HepG2 (cell line): ENCODE data around the gene CHIC2. TPM values are rescaled to one million over a fixed set of nuclear protein-coding genes. Genes with fewer than 3 reads are reported as not detected.

Experiments used
- ATAC-seq: fragments of 200-7000 bp; cut with Tn5 transposase; 3 replicates; pipeline ENCODE4 v1.9.1; 2020; ENCODE audit warnings: mild to moderate bottlenecking, moderate library complexity
- BruUV-seq: library from RNA; stranded (reverse); fragments of 400-500 nt; replicated peaks from 2 replicates; lab custom pipeline; 2021; lab: Mats Ljungman, UMichigan
- CTCF ChIA-PET: fragments of 300-600 bp; formaldehyde crosslinking; extraction: SDS; loops from one replicate; lab custom pipeline; 2021; ENCODE audit warnings: low total read pairs, inconsistent platforms, low intra/inter-chr PET ratio; lab: Yijun Ruan, JAX
- POLR2A ChIA-PET: fragments of 350-600 bp; sonication (Branson Sonifier 250); formaldehyde crosslinking; loops from one replicate; lab custom pipeline; 2020; ENCODE audit warnings: antibody characterized with exemption, inconsistent platforms; lab: Yijun Ruan, JAX
- DNase-seq: peaks from one replicate; pipeline ENCODE4 v3.0.0-alpha.2; 2015; ENCODE audit warnings: low spot score
- FAIRE-seq: peaks from 3 replicates; lab custom pipeline; 2011; peaks lifted over from hg19 to GRCh38; lab: Jason Lieb, UNC
- H2AFZ ChIP-seq: one replicate; pipeline ENCODE4 v1.6.1; 2011; ENCODE audit warnings: low read length, inconsistent platforms
- H3K27ac ChIP-seq: fragments of 300-600 bp; 3 replicates; pipeline ENCODE4 v1.8.0; 2011; ENCODE audit warnings: mixed run types, mild to moderate bottlenecking, mixed read lengths, low read length, inconsistent platforms; ENCODE audit not compliant: insufficient read depth; ENCODE audit errors: extremely low read length
- H3K27me3 ChIP-seq, 2 experiments: fragments of 200-600 bp in 1 of 2; 2 replicates in 1 of 2; 3 replicates in 1 of 2; pipeline versions ENCODE4 v1.6.0 to v1.8.0; 2011; ENCODE audit warnings: low read length in 2 of 2, mild to moderate bottlenecking in 2 of 2, moderate library complexity in 2 of 2, inconsistent platforms in 1 of 2; ENCODE audit not compliant: insufficient read depth in 2 of 2, control insufficient read depth in 1 of 2
- H3K36me3 ChIP-seq, 2 experiments: fragments of 200-600 bp in 1 of 2; replicated peaks in 1 of 2; 2 replicates in 1 of 2; 3 replicates in 1 of 2; pipeline versions ENCODE4 v1.5.1 to v1.8.0; 2011; ENCODE audit warnings: low read length in 2 of 2, inconsistent platforms in 1 of 2; ENCODE audit not compliant: insufficient read depth in 2 of 2, control insufficient read depth in 1 of 2
- H3K4me1 ChIP-seq: 2 replicates; pipeline ENCODE4 v1.5.1; 2012; ENCODE audit warnings: low read length, inconsistent platforms; ENCODE audit not compliant: insufficient read depth
- H3K4me2 ChIP-seq: 2 replicates; pipeline ENCODE4 v1.6.0; 2011; ENCODE audit warnings: low read depth, low read length, inconsistent platforms
- H3K4me3 ChIP-seq, 3 experiments: fragments of 200-600 bp in 1 of 3; sonication (generic), shearing (Covaris generic) in 1 of 3; replicated peaks in 1 of 3; 2 replicates each; pipeline ENCODE4 v1.5.1; 2011 to 2016; ENCODE audit warnings: low read length in 3 of 3, inconsistent platforms in 2 of 3, low read depth in 2 of 3, mild to moderate bottlenecking in 2 of 3, control low read depth in 1 of 3, mixed read lengths in 1 of 3; ENCODE audit not compliant: insufficient read depth in 1 of 3
- H3K79me2 ChIP-seq: one replicate; pipeline ENCODE4 v1.6.1; 2011; ENCODE audit warnings: low read length, inconsistent platforms; ENCODE audit not compliant: insufficient read depth
- H3K9ac ChIP-seq: 2 replicates; pipeline ENCODE4 v1.6.0; 2011; ENCODE audit warnings: mild to moderate bottlenecking, low read depth, low read length, inconsistent platforms; ENCODE audit not compliant: insufficient read depth
- H3K9me3 ChIP-seq: 2 replicates; pipeline ENCODE4 v1.5.1; 2012; ENCODE audit warnings: mild to moderate bottlenecking, low read length
- H4K20me1 ChIP-seq: 2 replicates; pipeline ENCODE4 v1.6.0; 2011; ENCODE audit warnings: inconsistent platforms, mild to moderate bottlenecking, low read length, moderate library complexity; ENCODE audit not compliant: insufficient read depth
- ATRX ChIP-seq: sonication (generic); formaldehyde crosslinking; IDR thresholded peaks from 2 replicates; pipeline ENCODE4 v1.4.0; 2020; ENCODE audit warnings: missing genetic modification reagents, borderline replicate concordance
- HHEX ChIP-seq: IDR thresholded peaks from 2 replicates; pipeline ENCODE4 v1.6.1; 2016; ENCODE audit warnings: control low read depth
- MAZ ChIP-seq, 2 experiments: sonication (generic) in 1 of 2; formaldehyde crosslinking in 1 of 2; IDR thresholded peaks; 2 replicates each; pipeline versions ENCODE4 v1.5.0 to v1.6.1; 2012 to 2020; ENCODE audit warnings: low read depth in 2 of 2, mild to moderate bottlenecking in 2 of 2, borderline replicate concordance in 1 of 2, improper control_type of control experiment in 1 of 2, low read length in 1 of 2, missing genetic modification reagents in 1 of 2, moderate library complexity in 1 of 2
- NPAS2 ChIP-seq: sonication (generic); formaldehyde crosslinking; IDR thresholded peaks from 2 replicates; pipeline ENCODE4 v1.8.0; 2022; ENCODE audit warnings: mild to moderate bottlenecking, missing genetic modification reagents, borderline replicate concordance
- NR1H2 ChIP-seq: sonication (generic); formaldehyde crosslinking; IDR thresholded peaks from 2 replicates; pipeline ENCODE4 v1.8.1; 2022; ENCODE audit warnings: low read depth, missing genetic modification reagents, borderline replicate concordance
- PCBP2 ChIP-seq: fragments of 200-400 bp; formaldehyde crosslinking; optimal IDR thresholded peaks from 2 replicates; pipeline ENCODE3; 2018; ENCODE audit warnings: low read length, low read depth; ENCODE audit not compliant: poor library complexity, severe bottlenecking
- POLR2A ChIP-seq, 2 experiments: IDR thresholded peaks; 2 replicates each; pipeline ENCODE4 v1.6.1; 2011; ENCODE audit warnings: low read depth in 2 of 2, low read length in 2 of 2, mild to moderate bottlenecking in 1 of 2, moderate library complexity in 1 of 2; ENCODE audit not compliant: insufficient read depth in 1 of 2
- SKI ChIP-seq: fragments of 450-650 bp; IDR thresholded peaks from one replicate; pipeline ENCODE4 v1.6.1; 2018; ENCODE audit warnings: mild to moderate bottlenecking; ENCODE audit not compliant: partially characterized antibody
- ZBTB21 ChIP-seq: sonication (generic); formaldehyde crosslinking; IDR thresholded peaks from 2 replicates; pipeline ENCODE4 v1.4.0; 2020; ENCODE audit warnings: missing genetic modification reagents
- ZFP41 ChIP-seq: sonication (generic); formaldehyde crosslinking; IDR thresholded peaks from 2 replicates; pipeline ENCODE4 v1.4.0; 2020; ENCODE audit warnings: mild to moderate bottlenecking, missing genetic modification reagents, borderline replicate concordance
- ZNF772 ChIP-seq: sonication (generic); formaldehyde crosslinking; IDR thresholded peaks from 2 replicates; pipeline ENCODE4 v1.5.0; 2020; ENCODE audit warnings: mild to moderate bottlenecking, missing genetic modification reagents
- WGBS: methylation state at CpG from one replicate; pipeline ENCODE4 v1.1.6; 2017; ENCODE audit warnings: low lambda C conversion rate; 5-methylcytosine and 5-hydroxymethylcytosine counted together
- in situ Hi-C: cut with HindIII; loops from 2 replicates; pipeline ENCODE4 v1.10.0; 2017; ENCODE audit warnings: low pct_unique_long_range_greater_than_20kb; ENCODE audit not compliant: extremely low pct_ligation_motif_present
- intact Hi-C: fragments of 100-400 bp; cut with micrococcal nuclease; formaldehyde crosslinking; loops from one replicate; pipeline ENCODE4 v1.10.0; 2022; ENCODE audit not compliant: unreplicated experiment
- polyA plus RNA-seq, 8 experiments: library from polyadenylated mRNA; depleted of rRNA in 3 of 8; stranded (reverse) in 7 of 8; unstranded in 1 of 8; fragments of >200 nt; fragmentation: Illumina TruSeq in 4 of 8; extraction: Trizol in 4 of 8; gene quantifications; 2 replicates each; pipeline versions ENCODE4 v1.2.1 to v1.2.3, GENCODE V29; 2011 to 2016; ENCODE audit warnings: low read depth in 4 of 8, missing spikeins in 1 of 8, mixed read lengths in 1 of 8; ENCODE audit not compliant: insufficient read depth in 1 of 8
- total RNA-seq, 5 experiments: library from RNA; depleted of rRNA; stranded (reverse); fragments of >200 nt; fragmentation: Illumina TruSeq; extraction: Trizol; gene quantifications; 2 replicates each; pipeline ENCODE4 v1.2.3, GENCODE V29; 2016; ENCODE audit warnings: low read depth in 1 of 5
- TF ChIP-seq, protein P1 (sequence below): sonication (generic); formaldehyde crosslinking; IDR thresholded peaks from 2 replicates; pipeline ENCODE4 v1.4.0; 2020; ENCODE audit warnings: missing genetic modification reagents; ENCODE audit errors: not compliant biosample characterization
- TF ChIP-seq, protein P2 (sequence below): sonication (generic); formaldehyde crosslinking; IDR thresholded peaks from 2 replicates; pipeline ENCODE4 v1.4.0; 2020; ENCODE audit warnings: missing genetic modification reagents
- TF ChIP-seq, protein P3 (sequence below): IDR thresholded peaks from 2 replicates; pipeline ENCODE4 v1.6.1; 2018; ENCODE audit warnings: missing genetic modification reagents, mild to moderate bottlenecking, missing compliant biosample characterization
- TF ChIP-seq, protein P4 (sequence below): IDR thresholded peaks from 2 replicates; pipeline ENCODE4 v1.6.1; 2012; ENCODE audit warnings: inconsistent platforms
- TF ChIP-seq, protein P5 (sequence below): IDR thresholded peaks from 2 replicates; pipeline ENCODE4 v1.6.1; 2016; ENCODE audit warnings: low read depth, borderline replicate concordance

Gene CHIC2
- total and polyA plus RNA-seq, 2 of the 13 experiments (the other 11 are each of a cell fraction or from before 2014, with no cell fraction given) = 10.0 to 17.2 TPM

DNA sequence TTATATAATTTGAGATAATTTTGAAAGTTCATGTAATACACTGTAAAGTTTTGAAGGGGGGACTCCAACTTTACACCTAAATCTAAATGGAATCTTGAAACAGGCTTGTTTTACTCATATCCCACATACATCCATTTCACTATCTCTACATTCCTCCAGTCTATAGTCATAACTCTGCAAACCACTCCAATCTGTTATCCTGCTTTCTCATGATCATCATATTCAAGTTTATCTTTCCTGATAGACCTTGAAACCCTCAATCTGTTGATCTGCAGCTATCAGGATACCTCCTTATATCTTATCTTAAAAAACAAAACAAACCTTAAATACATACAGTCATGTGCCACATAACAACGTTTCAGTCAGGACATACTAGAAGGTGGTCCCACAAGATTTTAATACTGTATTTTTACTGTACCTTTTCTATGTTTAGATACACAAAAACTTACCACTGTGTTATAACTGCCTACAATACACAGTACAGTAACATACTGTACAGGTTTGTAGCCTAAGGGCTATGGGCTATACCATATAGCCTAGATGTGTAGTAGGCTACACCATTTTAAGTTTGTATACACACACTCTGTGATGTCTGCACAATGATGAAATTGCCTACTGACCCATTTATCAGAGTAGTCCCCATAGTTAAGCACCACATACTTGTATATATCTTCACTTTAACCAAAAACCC is 14.0 kb downstream of the CHIC2 start:
- H2AFZ ChIP-seq = no peak overlapping the region
- POLR2A ChIA-PET = no interaction called here
- ATAC-seq (no peak), DNase-seq (no peak), FAIRE-seq (no peak)
- peaks cover 38% of the 10 kb centered on the region for H4K20me1 ChIP-seq
- no peak overlapping the region for H3K4me3 ChIP-seq
- H3K27me3 ChIP-seq = no peaks in the 10 kb centered on the region
- in situ Hi-C loops (no loop called here), intact Hi-C loops (no loop called here)
- H3K9ac ChIP-seq = no peak overlapping the region
- BruUV-seq = no TSS peak
- CTCF ChIA-PET = no interaction called here
- peaks cover 0 to 3% of the 10 kb centered on the region in 2 experiments; a peak in 1 of 5 replicates for H3K36me3 ChIP-seq
- H3K4me2 ChIP-seq = no peak overlapping the region
- no peaks in the 10 kb centered on the region for H3K9me3 ChIP-seq
- peaks cover 18% of the 10 kb centered on the region for H3K4me1 ChIP-seq
- H3K27ac ChIP-seq = no peak overlapping the region
- peaks cover 43% of the 10 kb centered on the region for H3K79me2 ChIP-seq
- WGBS = 41% methylated on average over 1 of the region's 1 CpG
- TF ChIP-seq MAZ (IDR thresholded peaks at IDR 0.05; ENCODE audit: borderline replicate concordance, low read depth, low read length) (no peak), MAZ (CRISPR knock-in tag; IDR thresholded peaks at IDR 0.05; ENCODE audit: low read depth) (no peak), NR1H2 (CRISPR knock-in tag) (no peak), NPAS2 (CRISPR knock-in tag) (no peak), HHEX (no peak), ZNF772 (no peak), ATRX (CRISPR knock-in tag) (no peak), ZBTB21 (CRISPR knock-in tag) (no peak), SKI (no peak), ZFP41 (CRISPR knock-in tag) (no peak), POLR2A (IDR thresholded peaks at IDR 0.05; ENCODE audit: insufficient read depth in 1 of 2, low read depth in 2 of 2, low read length in 2 of 2) (no peak), PCBP2 (no peak)
- TF ChIP-seq, protein P1, sequence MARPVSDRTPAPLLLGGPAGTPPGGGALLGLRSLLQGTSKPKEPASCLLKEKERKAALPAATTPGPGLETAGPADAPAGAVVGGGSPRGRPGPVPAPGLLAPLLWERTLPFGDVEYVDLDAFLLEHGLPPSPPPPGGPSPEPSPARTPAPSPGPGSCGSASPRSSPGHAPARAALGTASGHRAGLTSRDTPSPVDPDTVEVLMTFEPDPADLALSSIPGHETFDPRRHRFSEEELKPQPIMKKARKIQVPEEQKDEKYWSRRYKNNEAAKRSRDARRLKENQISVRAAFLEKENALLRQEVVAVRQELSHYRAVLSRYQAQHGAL = no peak
- TF ChIP-seq, protein P2, sequence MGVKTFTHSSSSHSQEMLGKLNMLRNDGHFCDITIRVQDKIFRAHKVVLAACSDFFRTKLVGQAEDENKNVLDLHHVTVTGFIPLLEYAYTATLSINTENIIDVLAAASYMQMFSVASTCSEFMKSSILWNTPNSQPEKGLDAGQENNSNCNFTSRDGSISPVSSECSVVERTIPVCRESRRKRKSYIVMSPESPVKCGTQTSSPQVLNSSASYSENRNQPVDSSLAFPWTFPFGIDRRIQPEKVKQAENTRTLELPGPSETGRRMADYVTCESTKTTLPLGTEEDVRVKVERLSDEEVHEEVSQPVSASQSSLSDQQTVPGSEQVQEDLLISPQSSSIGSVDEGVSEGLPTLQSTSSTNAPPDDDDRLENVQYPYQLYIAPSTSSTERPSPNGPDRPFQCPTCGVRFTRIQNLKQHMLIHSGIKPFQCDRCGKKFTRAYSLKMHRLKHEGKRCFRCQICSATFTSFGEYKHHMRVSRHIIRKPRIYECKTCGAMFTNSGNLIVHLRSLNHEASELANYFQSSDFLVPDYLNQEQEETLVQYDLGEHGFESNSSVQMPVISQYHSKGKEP (CRISPR knock-in tag) = no peak
- TF ChIP-seq, protein P3, sequence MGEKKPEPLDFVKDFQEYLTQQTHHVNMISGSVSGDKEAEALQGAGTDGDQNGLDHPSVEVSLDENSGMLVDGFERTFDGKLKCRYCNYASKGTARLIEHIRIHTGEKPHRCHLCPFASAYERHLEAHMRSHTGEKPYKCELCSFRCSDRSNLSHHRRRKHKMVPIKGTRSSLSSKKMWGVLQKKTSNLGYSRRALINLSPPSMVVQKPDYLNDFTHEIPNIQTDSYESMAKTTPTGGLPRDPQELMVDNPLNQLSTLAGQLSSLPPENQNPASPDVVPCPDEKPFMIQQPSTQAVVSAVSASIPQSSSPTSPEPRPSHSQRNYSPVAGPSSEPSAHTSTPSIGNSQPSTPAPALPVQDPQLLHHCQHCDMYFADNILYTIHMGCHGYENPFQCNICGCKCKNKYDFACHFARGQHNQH (CRISPR knock-in tag) = no peak
- TF ChIP-seq, protein P4, sequence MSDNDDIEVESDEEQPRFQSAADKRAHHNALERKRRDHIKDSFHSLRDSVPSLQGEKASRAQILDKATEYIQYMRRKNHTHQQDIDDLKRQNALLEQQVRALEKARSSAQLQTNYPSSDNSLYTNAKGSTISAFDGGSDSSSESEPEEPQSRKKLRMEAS = no peak
- TF ChIP-seq, protein P5, sequence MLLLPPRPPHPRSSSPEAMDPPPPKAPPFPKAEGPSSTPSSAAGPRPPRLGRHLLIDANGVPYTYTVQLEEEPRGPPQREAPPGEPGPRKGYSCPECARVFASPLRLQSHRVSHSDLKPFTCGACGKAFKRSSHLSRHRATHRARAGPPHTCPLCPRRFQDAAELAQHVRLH (CRISPR knock-in tag) = no peak
